GM12892 (cell line): Measurements from ENCODE around the gene ZNF467.

Source experiments
- DNase-seq: peaks from one replicate; pipeline ENCODE4 v3.0.0; 2011; ENCODE audit not compliant: insufficient read length
- FAIRE-seq: peaks from 2 replicates; lab custom pipeline; 2011; peaks lifted over from hg19 to GRCh38; lab: Jason Lieb, UNC
- POLR2A ChIP-seq: IDR thresholded peaks from 2 replicates; pipeline ENCODE4 v1.6.1; 2011; ENCODE audit warnings: low read depth, low read length, control low read depth
- POLR2AphosphoS5 ChIP-seq: IDR thresholded peaks from 2 replicates; pipeline ENCODE4 v1.6.1; 2011; ENCODE audit warnings: low read depth, low read length, control low read depth
- TAF1 ChIP-seq: IDR thresholded peaks from 2 replicates; pipeline ENCODE4 v1.6.1; 2011; ENCODE audit warnings: low read depth, mild to moderate bottlenecking, control low read depth, low read length, borderline replicate concordance

The ZNF467 gene

DNA sequence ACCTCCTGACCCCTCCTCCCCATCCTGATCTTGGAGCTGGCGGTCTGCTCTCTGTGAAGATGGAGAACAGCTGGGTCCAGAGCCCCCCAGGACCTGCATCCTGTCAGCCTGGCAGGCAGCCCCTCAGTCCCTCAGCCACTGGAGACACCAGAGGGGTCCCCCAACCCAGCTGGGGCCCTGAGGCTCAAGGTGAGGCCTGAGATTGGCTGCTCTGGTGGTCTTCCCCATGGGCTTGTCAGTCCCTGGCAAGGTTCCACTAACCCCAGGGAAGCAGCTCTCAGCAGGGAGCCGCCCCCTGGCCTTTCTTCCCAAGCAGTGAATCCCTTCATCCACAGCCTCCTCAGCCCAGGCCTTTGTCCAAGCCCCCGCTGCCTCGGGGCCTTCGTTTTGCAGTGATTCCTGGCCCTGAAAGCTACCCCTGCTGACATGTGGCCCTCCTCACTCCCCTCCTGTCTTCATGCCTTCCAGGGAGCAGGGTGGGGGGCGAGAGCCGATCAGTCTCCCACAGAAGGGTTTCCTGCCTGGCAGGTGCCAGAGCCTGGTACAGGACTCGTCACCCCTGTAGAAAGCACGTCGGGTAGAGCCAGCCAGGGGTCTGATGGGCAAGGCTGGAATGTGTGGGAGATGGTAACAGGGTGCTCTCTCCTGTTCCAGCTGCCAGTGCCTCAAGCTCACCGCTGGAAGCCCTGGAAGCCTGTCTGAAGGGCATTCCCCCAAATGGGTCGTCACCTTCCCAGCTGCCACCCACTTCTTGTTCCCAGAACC is 48.5 kb downstream of the ZNF467 start:
- DNase-seq, result no peak
- TF ChIP-seq POLR2A, result no peak
- no peak for TF ChIP-seq POLR2AphosphoS5
- TF ChIP-seq TAF1, result no peak
- no peak for FAIRE-seq

GRCh38 chr7:149723795-149724495 is 49.4 kb downstream of the ZNF467 start:
- DNase-seq (no peak), FAIRE-seq (no peak)

GRCh38 chr7:149723082-149723767 is 50.2 kb downstream of the ZNF467 start:
- no peak for FAIRE-seq
- no peak for DNase-seq
- TF ChIP-seq TAF1 (no peak), POLR2A (no peak), POLR2AphosphoS5 (no peak)

More at GRCh38 chr7:149723795-149724495, 49.4 kb downstream of the ZNF467 start:
- TF ChIP-seq TAF1 (no peak), POLR2AphosphoS5 (no peak), POLR2A (no peak)

- FAIRE-seq, result no peak
- no peak for DNase-seq
- no peak for TF ChIP-seq TAF1
- TF ChIP-seq POLR2A, result no peak
- no peak for TF ChIP-seq POLR2AphosphoS5
Observed at GRCh38 chr7:149722356-149722957, 50.9 kb downstream of the ZNF467 start.

DNA sequence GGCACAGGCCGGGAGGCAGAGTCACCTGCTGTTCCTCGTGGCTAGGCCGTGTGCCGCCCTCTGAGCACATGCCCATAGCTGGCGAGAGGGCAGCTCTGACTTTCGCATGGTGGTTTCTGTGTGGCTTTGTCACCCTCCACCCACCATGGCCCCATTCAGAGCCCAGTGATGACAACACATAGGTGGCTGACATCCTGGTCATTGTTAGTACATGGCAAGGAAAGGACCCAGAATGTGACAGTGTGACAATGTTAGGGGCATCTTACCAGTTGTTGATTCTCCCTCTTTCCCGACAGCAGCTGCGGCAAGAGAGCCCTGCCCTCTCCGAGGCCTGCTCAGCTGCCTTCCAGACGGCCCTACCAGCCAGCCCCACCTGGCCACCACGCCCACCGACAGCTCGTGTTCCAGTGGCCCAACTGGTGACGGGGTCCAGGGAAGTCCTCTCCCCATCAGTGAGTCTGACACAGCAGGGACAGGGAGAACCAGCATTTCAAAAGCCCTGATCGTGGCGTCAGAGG is 52.2 kb downstream of the ZNF467 start:
- DNase-seq (no peak), FAIRE-seq (no peak)
- TF ChIP-seq POLR2A, result no peak
- TF ChIP-seq POLR2AphosphoS5, result no peak
- TF ChIP-seq TAF1, result no peak

- TF ChIP-seq POLR2A (no peak), POLR2AphosphoS5 (no peak), TAF1 (no peak)
- DNase-seq (no peak), FAIRE-seq (no peak)
Observed at GRCh38 chr7:149720372-149721083, 52.9 kb downstream of the ZNF467 start.

- DNase-seq, result no peak
- FAIRE-seq, result no peak
- TF ChIP-seq TAF1 (no peak), POLR2A (no peak), POLR2AphosphoS5 (no peak)
Observed at GRCh38 chr7:149719912-149720335, 53.5 kb downstream of the ZNF467 start.

GRCh38 chr7:149719050-149719899 is 54.1 kb downstream of the ZNF467 start:
- FAIRE-seq, result no peak
- TF ChIP-seq POLR2AphosphoS5, result no peak
- no peak for TF ChIP-seq POLR2A
- TF ChIP-seq TAF1, result no peak
- no peak for DNase-seq

DNA sequence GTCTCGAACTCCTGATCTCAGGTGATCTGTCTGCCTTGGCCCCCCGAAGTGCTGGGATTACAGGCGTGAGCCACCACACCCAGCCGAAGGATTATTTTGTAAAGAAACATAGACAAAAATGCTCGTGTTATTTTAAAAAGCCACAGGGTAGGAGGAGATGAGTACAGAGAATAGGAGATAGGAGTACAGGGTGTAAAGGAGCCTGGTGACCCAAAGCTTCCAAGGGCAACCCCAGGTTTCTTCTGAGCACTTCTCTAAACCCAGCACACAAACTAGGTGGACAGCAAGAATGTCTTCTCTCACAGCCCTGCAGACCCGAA is 54.7 kb downstream of the ZNF467 start:
- FAIRE-seq, result no peak
- TF ChIP-seq POLR2A (no peak), TAF1 (no peak), POLR2AphosphoS5 (no peak)
- DNase-seq, result no peak

- FAIRE-seq, result no peak
- TF ChIP-seq POLR2AphosphoS5 (no peak), TAF1 (no peak), POLR2A (no peak)
- no peak for DNase-seq
Observed at GRCh38 chr7:149717481-149717880, 55.9 kb downstream of the ZNF467 start.

DNA sequence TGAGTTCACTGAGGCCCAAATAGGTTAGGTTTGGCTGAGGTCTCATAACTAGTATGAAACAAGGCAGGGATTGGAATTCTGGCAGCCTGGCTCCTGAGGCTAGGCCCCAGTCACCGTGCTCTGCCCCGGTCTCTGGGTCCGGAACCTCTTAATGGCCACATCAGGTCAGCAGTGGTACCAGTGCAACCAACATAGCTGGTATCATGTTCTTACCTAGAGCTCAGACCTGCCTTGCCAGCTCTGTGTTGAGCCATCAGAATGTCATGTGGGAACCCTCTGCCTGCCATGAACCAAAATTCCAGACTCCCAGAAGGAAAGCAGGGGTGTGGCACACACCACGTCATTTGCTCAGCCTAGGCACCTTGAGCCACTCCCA is 56.5 kb downstream of the ZNF467 start:
- TF ChIP-seq POLR2A, result no peak
- FAIRE-seq (no peak), DNase-seq (no peak)
